PFSK-1 (cell line): ENCODE results near the gene WNT5A.

Source experiments
- FOXP2 ChIP-seq: optimal IDR thresholded peaks from 2 replicates; pipeline ENCODE3; 2011; ENCODE audit warnings: borderline replicate concordance, control low read depth, inconsistent platforms; ENCODE audit not compliant: insufficient read depth; ENCODE audit errors: extremely low read length, extremely low read depth
- POLR2AphosphoS5 ChIP-seq: IDR thresholded peaks from 2 replicates; pipeline ENCODE4 v1.6.1; 2012; ENCODE audit warnings: low read depth, mild to moderate bottlenecking, control low read depth, low read length, moderate library complexity
- SIN3A ChIP-seq: IDR thresholded peaks from 2 replicates; pipeline ENCODE4 v1.6.1; 2012; ENCODE audit warnings: mild to moderate bottlenecking, low read length, moderate library complexity, borderline replicate concordance; ENCODE audit not compliant: insufficient read depth
- TAF1 ChIP-seq: IDR thresholded peaks from 2 replicates; pipeline ENCODE4 v1.6.1; 2012; ENCODE audit warnings: low read length, control low read depth, borderline replicate concordance; ENCODE audit not compliant: insufficient read depth
- TF ChIP-seq, protein P1 (sequence below), 2 experiments: IDR thresholded peaks; 2 replicates each; pipeline versions ENCODE4 v1.6.1 to v1.8.0; 2011 to 2012; ENCODE audit warnings: low read depth in 2 of 2, low read length in 2 of 2, control low read depth in 1 of 2, inconsistent platforms in 1 of 2, mild to moderate bottlenecking in 1 of 2, moderate library complexity in 1 of 2; ENCODE audit not compliant: insufficient read depth in 1 of 2

DNA sequence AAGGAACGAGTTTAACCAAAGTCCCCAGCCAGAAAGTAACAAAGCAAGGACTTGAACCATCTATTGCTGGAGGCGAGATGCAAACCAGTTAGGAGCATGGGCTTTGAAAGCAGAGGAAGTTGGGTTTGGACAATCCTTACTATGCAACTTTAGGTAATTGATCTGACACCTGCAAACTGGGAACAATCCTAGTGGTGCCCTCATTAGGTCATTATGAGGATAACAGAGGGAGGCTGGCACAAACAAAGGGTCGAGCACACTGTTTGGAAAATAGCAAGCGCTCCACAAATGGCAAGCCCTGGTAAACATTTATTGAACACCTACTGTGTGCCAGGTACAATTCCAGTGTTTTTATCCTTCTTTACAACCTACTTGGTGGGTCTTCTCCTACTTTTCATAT, 45.6 kb downstream of the WNT5A start:
- TF ChIP-seq TAF1: no peak
- TF ChIP-seq POLR2AphosphoS5: no peak
- TF ChIP-seq SIN3A: no peak
- TF ChIP-seq FOXP2: no peak
- TF ChIP-seq, protein P1, sequence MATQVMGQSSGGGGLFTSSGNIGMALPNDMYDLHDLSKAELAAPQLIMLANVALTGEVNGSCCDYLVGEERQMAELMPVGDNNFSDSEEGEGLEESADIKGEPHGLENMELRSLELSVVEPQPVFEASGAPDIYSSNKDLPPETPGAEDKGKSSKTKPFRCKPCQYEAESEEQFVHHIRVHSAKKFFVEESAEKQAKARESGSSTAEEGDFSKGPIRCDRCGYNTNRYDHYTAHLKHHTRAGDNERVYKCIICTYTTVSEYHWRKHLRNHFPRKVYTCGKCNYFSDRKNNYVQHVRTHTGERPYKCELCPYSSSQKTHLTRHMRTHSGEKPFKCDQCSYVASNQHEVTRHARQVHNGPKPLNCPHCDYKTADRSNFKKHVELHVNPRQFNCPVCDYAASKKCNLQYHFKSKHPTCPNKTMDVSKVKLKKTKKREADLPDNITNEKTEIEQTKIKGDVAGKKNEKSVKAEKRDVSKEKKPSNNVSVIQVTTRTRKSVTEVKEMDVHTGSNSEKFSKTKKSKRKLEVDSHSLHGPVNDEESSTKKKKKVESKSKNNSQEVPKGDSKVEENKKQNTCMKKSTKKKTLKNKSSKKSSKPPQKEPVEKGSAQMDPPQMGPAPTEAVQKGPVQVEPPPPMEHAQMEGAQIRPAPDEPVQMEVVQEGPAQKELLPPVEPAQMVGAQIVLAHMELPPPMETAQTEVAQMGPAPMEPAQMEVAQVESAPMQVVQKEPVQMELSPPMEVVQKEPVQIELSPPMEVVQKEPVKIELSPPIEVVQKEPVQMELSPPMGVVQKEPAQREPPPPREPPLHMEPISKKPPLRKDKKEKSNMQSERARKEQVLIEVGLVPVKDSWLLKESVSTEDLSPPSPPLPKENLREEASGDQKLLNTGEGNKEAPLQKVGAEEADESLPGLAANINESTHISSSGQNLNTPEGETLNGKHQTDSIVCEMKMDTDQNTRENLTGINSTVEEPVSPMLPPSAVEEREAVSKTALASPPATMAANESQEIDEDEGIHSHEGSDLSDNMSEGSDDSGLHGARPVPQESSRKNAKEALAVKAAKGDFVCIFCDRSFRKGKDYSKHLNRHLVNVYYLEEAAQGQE (IDR thresholded peaks at IDR 0.05; ENCODE audit: insufficient read depth in 1 of 2, low read depth in 2 of 2, low read length in 2 of 2): no peak
